ENCODE measurements around the gene SASH1. TPM values are rescaled to one million over a fixed set of nuclear protein-coding genes. Genes with fewer than 3 reads are reported as not detected.

The SASH1 gene
- total RNA-seq, 1 experiment from 2014 or later: 6.1 TPM

DNA sequence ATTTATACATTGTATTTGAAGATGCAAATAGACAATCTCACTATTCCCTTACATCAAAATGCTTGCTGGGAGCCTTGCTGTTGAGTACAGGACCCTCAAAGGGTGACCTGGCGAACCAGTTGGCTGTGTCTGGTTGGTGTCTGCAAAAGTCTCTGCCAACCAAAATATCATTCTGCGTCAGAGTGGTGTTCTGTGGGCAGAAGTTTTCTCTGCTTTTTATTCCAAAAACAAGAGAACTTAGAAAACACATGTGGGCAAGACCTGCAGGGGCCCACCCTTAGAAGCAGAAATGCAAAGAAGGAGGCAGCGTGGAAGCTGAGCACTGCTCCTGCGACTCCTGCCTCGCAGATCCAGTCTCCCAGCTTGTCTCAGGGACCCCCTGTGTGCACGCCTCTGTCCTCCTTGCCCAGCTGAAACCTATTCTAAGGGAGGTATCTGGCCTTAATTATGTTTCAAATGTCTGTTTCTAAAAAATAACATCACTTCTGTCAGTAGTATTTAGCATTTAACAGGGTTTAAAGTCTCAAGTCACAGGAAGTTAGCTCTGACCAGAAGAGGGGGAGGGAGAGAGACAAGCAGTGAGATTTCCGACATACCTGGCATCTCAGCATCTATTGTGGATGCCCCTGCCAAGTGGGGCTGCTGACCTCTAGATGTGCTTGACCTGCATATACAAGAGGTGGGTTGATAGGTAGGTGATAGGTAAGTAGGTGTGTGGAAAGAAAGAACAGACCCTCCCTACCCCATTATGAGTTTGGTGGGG is 101.3 kb downstream of the SASH1 start:
- in situ Hi-C loops (cut with HindIII; ENCODE audit: low pct_unique_long_range_greater_than_20kb, low sequenced_read_pairs): no loop called here
- DNase-seq (ENCODE audit: low read depth): no peak

DNA sequence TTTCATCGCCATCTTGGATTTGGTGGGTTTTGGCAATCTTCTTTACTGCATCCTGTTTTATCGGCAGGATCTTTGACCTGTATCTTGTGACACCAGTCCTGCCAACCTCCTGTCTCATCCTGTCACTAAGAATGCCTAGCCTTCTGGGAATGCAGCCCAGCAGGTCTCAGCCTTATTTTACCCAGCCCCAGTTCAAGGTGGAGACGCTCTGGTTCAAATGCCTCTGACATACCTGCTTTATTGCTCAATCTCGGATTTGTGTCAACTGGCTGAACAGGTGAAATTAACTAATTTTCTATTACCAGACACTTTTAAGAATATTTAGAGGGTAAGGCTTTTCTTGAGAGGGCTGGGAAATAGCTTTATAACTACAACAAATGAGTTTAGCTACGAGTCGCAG is 102.5 kb downstream of the SASH1 start:
- DNase-seq (ENCODE audit: low read depth): no peak
- in situ Hi-C loops (cut with HindIII; ENCODE audit: low pct_unique_long_range_greater_than_20kb, low sequenced_read_pairs): no loop called here

DNA sequence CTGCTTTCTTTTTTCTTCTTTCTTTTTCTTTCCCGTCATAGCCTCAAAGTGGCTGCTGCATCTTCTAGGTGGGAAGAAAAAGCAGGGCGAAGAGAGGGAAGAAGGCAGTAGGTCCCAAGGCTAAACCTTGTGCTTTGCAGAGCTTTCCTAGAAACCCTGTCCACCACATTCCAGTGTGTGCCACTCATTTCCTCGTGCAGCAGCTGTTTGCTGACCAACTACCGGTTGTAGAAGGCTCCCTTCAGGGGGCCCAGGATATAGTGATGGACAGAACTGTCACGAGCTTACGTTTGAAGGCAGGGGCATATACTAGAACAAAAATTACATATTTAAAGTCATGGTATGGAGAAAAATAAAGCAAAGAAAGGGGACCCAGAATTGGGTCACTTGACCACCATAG is 103.0 kb downstream of the SASH1 start:
- no peak for DNase-seq (ENCODE audit: low read depth)
- in situ Hi-C loops (cut with HindIII; ENCODE audit: low pct_unique_long_range_greater_than_20kb, low sequenced_read_pairs): no loop called here

DNA sequence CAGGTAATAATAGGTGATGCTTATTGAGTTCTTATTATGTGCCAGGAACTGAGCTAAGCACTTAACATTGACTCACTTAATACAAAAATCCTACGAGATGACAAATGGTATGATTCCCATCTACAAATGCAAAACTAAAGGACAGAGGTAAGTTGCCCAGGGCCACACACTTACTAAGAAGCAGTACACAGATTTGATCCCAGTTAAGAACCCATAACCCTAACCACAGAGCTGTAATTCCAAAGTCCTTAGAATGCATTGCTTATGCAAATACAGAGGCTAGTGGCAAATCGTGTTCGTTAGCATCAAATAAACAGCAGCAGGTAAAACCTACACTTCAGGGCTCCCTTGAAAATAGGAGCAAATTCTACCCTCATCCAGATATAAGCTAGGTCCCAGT is 104.0 kb downstream of the SASH1 start:
- DNase-seq (ENCODE audit: low read depth): no peak
- in situ Hi-C loops (cut with HindIII; ENCODE audit: low pct_unique_long_range_greater_than_20kb, low sequenced_read_pairs): no loop called here

DNA sequence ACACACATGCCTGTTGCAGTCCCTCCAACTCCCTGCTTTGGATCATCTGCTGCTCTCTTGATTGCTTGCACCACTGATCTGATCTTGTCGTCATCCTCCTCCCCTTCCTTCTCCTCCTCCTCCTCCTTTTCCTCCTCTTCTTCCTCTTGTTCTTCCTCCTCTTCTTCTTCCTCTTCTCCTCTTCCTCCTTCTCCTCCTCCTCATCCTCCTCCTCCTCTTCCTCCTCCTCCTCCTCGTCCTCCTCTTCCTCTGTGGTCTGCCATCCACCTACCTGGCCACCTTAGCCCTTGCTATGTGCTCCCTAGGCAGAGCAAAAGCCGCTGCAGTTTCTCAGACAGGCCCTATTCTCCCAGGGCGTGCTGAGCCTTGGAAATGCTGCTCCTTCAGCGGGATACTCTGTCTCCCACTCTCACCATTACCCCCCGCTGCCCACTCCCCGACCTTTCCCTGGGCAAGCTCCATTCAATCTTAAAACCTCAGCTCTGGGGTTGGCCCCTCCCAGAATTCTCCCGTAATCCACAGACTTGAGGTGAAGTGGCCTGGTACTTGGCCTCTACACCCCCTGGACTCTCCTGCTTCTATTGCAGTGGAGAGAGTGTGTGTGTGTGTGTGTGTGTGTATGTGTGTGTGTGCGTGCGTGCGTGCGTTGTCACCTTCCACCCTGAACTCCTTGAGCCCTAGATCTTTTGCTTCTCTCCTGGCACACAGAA is 105.0 kb downstream of the SASH1 start:
- in situ Hi-C loops (cut with HindIII; ENCODE audit: low pct_unique_long_range_greater_than_20kb, low sequenced_read_pairs): no loop called here

DNA sequence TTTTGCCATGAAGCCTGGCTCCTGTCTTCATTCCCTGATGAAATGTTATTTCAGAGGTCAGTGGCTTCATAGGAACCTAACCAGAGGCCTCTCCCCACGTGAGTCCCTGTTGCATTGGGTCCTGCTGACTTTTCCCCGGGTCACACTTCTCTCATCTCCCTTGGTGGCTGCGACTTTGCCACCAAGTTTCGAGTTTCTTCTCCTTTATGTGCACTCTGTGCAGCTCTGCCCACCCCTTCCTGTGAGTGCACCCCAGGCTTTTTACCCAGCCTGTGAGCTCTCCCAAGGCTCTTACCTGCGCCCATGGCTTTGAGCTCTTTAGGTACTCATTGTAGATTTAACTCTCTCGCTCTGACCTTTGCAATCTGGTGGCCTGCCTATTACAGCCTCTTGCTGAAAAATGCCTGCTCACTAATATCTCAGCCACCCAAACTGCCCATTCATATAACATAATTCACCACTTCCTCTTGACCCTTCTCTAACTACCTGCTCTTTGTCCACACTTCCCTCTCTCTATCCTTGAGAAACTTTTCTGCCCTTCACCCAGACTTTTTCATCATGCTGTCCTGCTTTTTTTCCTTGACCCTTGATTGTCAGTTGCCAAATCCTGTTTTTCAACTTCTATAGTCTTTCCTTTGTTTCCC is 105.9 kb downstream of the SASH1 start:
- in situ Hi-C loops (cut with HindIII; ENCODE audit: low pct_unique_long_range_greater_than_20kb, low sequenced_read_pairs): no loop called here
- DNase-seq (ENCODE audit: low read depth): no peak

More for the DNA sequence above, 105.0 kb downstream of the SASH1 start:
- DNase-seq (ENCODE audit: low read depth): no peak

DNA sequence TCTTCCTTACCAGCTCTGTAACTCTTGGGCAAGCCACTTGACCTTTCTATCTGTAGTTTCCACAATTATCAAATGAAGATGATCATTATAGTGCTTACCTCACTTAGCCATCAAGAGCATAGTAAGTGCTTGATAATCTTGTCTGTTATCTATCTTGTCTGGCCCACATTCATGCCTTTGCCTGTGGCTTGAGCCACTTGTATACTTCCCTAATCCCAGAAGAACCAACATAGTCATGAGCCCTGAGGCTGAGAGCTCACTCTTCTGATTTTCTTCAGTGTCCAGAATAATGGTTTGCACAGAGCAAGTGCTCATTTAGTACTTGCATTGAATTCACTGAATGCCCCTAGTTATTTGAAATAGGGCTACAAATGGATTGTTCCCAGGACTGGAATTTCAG is 108.2 kb downstream of the SASH1 start:
- in situ Hi-C loops (cut with HindIII; ENCODE audit: low pct_unique_long_range_greater_than_20kb, low sequenced_read_pairs): no loop called here
- DNase-seq (ENCODE audit: low read depth): no peak

DNA sequence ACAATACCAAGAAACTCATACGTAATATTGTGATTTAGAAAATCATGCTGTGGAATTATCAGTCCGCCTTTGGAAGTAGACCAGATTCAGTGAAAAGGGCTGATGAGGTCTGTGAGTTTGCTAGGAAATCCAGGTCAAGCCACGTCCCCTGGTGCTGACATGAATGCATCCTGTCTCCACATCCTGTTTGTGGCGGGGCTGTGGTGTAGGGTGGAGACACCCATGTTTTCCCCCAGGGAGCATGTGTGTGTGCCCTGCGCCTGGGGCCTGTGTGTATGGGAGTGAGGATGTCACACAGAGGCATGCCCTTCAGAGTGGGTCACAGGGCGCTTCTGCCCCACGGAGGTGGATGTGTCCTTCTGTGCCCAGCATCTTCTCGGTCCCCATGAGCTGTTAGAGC is 109.1 kb downstream of the SASH1 start:
- DNase-seq (ENCODE audit: low read depth): no peak
- in situ Hi-C loops (cut with HindIII; ENCODE audit: low pct_unique_long_range_greater_than_20kb, low sequenced_read_pairs): no loop called here

DNA sequence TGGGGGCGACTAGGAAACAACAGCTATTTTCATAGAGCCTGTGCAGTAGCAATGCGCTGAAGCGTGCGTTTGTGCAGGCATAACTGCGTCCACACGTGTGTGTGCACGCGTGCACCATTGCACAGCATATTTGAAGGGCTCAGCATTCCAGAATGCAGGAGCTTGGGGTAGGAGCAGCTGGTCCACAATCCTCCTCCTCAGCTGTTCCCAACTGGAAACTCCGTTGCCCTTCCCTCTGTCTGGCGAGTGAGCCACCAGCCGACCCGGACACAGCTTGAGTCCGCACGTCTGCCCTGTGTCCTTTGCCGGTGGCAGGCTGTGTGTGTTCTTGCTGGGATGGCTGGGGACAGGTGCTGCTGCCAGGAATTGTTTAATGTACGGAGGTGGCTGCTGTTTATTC is 110.2 kb downstream of the SASH1 start:
- in situ Hi-C loops (cut with HindIII; ENCODE audit: low pct_unique_long_range_greater_than_20kb, low sequenced_read_pairs): no loop called here

DNA sequence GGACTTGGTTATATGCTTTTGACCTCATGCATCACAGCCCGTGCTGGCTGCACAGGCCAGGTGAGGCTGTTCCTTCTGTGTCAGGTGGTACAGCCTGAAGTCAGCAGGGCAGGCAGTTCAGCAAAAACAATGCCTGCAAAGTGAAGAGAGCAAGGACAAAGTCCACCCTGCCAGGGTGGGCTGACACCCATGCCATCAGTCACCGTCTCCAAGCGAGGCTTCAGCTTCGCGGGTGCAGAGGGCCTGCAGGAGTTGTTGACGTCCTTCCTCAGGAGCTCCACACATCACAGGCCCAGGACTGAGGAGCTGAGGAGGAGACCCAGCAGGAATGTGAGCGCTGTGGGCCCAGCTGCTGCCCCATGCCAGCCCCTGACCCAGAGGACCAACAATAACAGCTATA is 111.3 kb downstream of the SASH1 start:
- DNase-seq (ENCODE audit: low read depth): no peak
- in situ Hi-C loops (cut with HindIII; ENCODE audit: low pct_unique_long_range_greater_than_20kb, low sequenced_read_pairs): no loop called here

More for the DNA sequence above, 110.2 kb downstream of the SASH1 start:
- no peak for DNase-seq (ENCODE audit: low read depth)

DNA sequence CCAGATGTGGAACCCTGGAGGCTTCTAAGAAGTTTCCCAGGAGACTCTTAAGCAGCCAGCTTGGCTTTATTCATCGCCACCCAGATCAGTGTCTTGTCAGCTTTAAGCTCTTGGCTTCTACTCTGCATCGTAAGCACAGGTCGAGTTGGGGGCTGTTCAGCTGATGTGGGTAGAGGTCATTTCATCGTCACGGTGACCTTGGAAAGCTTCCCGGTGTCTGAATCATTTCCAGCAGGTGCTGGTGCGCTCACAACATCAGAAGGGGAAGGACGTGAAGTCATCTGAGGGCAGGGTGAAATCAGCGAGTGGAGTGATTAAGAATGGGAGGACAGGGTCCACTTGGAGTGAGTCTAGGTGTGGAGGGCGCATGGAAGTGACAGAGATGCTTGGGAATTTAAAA is 112.6 kb downstream of the SASH1 start:
- DNase-seq (ENCODE audit: low read depth): no peak
- in situ Hi-C loops (cut with HindIII; ENCODE audit: low pct_unique_long_range_greater_than_20kb, low sequenced_read_pairs): no loop called here

DNA sequence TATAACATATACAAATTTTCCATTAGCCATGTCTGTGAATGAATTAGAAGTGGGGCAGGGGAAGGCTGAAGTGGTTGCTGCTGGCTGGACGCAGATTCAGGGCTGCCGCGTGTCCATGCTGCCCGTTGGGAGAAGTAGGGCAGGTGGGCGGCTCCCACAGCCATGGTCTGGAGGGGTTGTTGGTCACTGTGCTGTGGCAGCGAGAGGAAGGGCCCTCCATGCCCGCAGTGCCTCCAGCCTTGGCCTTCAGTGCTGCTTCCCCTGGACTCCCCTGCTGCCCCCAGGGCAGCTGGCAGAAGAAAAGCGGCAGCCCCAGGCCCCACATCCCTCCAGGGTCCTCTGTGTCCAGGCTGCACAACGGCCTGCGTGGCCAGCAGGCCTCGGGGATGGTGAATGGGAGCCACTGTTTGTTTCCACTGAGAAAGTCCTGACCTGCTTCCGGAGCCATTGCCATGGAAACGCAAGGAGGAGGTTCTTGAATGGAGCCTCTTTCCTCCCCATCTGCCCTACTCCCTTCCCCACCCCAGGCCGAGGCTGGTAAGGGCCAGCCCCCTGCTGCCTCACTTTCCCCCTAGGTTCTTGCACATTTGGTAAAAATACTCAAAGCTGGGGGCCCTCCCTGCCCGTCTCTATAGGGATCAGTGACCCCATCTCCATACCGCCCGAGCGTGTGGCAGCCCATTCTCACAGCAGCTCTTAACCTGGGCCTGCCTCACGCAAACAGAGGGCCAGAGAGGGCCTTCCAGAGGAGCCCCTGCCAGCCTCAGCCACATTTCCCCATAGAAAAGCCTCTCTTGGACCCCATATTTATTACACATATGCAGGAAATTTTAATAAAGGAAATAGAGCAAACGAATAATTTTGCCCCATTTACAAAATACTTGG is 113.3 kb downstream of the SASH1 start:
- in situ Hi-C loops (cut with HindIII; ENCODE audit: low pct_unique_long_range_greater_than_20kb, low sequenced_read_pairs): no loop called here
- DNase-seq (ENCODE audit: low read depth): no peak

DNA sequence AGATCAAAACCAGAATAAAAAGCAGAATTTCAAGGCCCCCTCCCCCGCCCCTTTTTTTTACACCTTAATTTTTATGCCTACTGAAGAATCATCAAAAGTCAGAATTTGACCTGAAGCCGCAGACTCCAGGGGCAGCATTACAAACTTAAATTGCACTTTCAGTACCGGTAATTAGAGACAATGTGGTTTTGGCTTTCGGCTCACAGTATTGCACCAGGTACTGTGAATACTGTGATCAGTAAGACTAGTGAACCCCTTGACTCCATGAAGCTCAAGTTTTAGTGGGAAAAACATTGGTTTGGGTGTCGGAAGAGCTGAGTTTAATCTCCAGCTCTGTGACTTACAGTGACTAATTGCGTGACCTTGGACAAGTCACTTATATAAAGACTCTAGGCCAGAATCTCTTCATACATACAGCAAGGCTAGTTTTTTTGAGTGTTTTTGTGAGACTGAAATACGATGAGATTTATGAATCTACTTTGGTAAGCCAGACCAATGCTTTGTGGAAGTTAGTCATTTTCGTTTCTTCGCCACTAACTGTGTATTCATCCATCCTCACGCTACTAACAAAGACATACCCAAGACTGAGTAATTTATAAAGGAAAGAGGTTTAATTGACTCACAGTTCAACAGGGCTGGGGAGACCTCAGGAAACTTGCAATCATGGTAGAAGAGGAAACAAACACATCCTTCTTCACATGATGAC is 114.7 kb downstream of the SASH1 start:
- DNase-seq (ENCODE audit: low read depth): no peak
- in situ Hi-C loops (cut with HindIII; ENCODE audit: low pct_unique_long_range_greater_than_20kb, low sequenced_read_pairs): no loop called here

DNA sequence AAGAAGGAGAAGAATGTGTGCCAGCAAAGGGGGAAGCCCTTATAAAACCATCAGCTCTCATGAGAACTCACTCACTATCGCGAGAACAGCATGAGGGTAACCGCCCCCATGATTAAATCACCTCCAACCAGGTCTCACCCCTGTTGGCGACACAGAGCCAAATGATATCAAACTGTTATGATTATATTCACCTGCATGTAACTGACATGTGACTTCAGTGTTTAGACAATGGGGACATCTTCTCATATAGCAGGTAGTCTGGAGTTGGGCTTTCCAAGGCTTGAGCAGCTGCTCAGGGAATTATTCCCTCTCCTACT is 115.2 kb downstream of the SASH1 start:
- no peak for DNase-seq (ENCODE audit: low read depth)
- in situ Hi-C loops (cut with HindIII; ENCODE audit: low pct_unique_long_range_greater_than_20kb, low sequenced_read_pairs): no loop called here

DNA sequence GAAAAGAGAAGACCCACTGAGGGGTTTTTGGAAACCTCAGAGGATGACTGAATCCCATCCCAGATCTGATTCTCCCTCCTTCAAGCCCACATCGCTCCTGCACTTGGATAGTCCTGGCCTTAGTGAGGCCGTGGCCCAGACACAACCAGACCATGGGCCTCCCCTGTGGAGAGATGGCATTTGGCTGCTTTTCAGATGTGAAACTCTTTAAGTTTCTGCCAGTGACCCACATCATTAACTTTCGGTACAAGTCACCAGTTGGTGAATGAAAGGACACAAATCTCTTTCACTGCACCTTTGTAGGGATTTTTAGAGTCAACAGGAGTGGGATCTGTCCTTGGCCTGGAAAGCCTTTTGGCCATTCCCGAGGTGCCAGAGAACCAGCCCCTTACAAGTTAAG is 116.6 kb downstream of the SASH1 start:
- in situ Hi-C loops (cut with HindIII; ENCODE audit: low pct_unique_long_range_greater_than_20kb, low sequenced_read_pairs): no loop called here
- DNase-seq (ENCODE audit: low read depth): no peak

DNA sequence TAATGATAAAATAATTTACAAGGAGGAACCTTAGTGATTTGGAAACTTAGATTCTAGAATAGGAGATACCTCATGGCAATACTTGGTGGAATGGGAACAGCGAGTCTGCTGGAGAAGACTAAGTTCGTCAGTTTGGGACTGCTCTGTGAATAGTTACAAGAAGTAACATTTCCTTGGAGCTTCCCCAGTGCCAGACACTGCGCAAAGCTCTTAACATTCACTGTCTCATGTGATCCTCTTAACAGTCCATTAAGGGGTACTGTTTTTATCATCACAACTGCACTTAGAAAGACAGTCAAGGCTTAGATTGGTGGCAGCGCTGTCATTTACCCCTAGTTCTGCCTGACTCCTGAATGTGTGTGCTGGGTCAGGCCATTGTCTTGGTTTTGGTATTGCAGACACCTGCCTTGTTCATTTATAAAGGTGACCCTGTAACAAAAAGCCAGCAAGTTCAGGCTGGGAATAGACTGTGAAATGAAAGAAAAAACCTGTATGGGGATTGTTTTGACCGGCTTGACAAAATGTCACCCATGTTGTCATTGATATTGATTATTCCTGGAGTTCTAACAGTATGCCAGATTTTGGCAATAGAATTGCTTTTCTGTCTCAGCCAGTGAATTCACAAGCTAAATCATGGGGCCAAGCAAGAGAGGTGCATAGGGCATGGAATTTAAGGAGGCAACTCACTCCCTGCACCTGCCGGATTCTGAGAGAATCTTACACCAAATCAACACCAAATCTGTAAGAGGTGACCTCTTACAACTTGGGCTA is 118.4 kb downstream of the SASH1 start:
- in situ Hi-C loops (cut with HindIII; ENCODE audit: low pct_unique_long_range_greater_than_20kb, low sequenced_read_pairs): no loop called here
- DNase-seq (ENCODE audit: low read depth): no peak

DNA sequence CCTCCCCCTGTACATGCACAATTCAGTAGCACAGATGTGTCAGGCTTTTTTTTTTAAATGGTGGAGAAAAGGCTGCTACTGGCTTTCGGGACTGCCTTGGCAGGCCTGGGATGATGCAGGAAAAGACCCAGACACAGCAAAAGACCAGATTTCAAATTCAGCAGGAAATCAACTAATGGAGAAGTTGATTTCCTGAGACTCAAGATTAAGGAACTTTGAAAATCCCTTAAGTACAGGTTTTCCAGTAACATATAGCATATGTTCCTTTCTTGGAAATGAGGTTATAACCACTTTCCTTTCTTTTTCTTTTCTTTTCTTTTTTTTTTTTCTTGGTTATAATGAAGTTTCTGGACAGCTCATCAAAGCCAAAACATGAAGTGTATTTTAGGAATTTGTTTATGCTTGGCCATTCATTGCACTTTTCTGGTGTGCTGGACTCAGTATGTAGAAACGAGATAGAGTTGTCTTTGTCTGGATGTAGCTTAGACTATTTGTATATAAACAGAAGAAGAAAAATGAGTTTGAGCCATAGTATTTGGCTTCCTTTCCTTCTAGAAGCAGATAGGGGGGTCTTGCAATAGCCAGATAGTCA is 119.4 kb downstream of the SASH1 start:
- in situ Hi-C loops (cut with HindIII; ENCODE audit: low pct_unique_long_range_greater_than_20kb, low sequenced_read_pairs): no loop called here
- DNase-seq (ENCODE audit: low read depth): no peak
